Measurements from ENCODE around the gene PRR5L.

PRR5L gene

GRCh38 chr11:36454551-36454940 is 158.5 kb downstream of the PRR5L start:
- Histone ChIP-seq H3K27me3 (ENCODE audit: insufficient read depth, low read depth, severe bottlenecking) (no peaks in the 10 kb centered on the region), H3K36me3 (no peaks in the 10 kb centered on the region), H3K27ac (no peak overlapping the region), H3K4me3 (ENCODE audit: low read depth, low read length) (no peak overlapping the region), H3K9me3 (ENCODE audit: severe bottlenecking) (no peaks in the 10 kb centered on the region)
- DNase-seq, result no peak
- no peak for TF ChIP-seq CTCF (IDR thresholded peaks at IDR 0.05; ENCODE audit: low read depth, low read length)

DNA sequence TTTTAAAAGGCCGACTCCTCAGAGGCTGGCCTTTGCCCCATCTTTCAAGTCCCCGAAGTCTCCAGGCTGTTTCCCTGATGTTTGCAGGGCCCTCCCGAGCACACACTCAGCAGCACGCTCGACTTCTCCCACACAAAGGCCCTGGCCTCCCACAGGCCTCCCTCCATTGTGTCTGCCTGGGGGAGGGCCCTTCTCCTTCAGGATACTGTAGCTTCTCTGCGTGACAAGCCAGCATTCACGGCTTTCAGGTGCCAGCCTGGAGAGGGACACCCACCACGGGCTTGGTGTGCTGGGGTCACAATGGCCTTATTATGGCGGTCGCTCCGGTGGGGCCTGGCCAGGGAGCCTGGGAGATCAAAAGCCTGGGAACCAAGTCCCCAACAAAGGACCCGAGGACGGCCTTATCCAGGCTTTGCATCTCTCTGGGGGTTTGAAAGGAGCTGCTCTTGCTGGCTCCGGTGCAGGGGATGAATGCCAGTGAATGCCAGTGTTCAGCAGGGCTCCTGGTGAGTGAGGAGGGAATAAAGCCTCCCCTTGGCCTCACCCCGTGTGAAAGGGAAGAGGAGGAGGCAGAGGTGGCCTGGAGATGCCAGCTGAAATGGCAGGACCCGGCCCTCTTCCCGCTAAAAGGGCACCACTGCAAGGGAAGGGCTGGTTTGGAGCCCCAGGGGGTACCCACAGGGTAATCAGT is 159.0 kb downstream of the PRR5L start:
- no peak for DNase-seq
- no peaks in the 10 kb centered on the region for H3K36me3 ChIP-seq
- H3K27ac ChIP-seq, result no peak overlapping the region; the same call in 1 of the 2 replicates
- H3K27me3 ChIP-seq (ENCODE audit: insufficient read depth, low read depth, severe bottlenecking), result no peaks in the 10 kb centered on the region
- TF ChIP-seq CTCF (IDR thresholded peaks at IDR 0.05; ENCODE audit: low read depth, low read length), result no peak
- no peaks in the 10 kb centered on the region for H3K9me3 ChIP-seq (ENCODE audit: severe bottlenecking)
- H3K4me3 ChIP-seq (ENCODE audit: low read depth, low read length), result no peak overlapping the region

GRCh38 chr11:36455658-36456111 is 159.6 kb downstream of the PRR5L start:
- H3K36me3 ChIP-seq, result no peaks in the 10 kb centered on the region
- DNase-seq, result peak; percentile 32
- H3K4me3 ChIP-seq (ENCODE audit: low read depth, low read length), result no peak overlapping the region
- TF ChIP-seq CTCF (IDR thresholded peaks at IDR 0.05; ENCODE audit: low read depth, low read length), result no peak
- peak overlapping the region; percentile 6; the same call in 1 of the 2 replicates for H3K27ac ChIP-seq
- no peaks in the 10 kb centered on the region for H3K27me3 ChIP-seq (ENCODE audit: insufficient read depth, low read depth, severe bottlenecking)
- H3K9me3 ChIP-seq (ENCODE audit: severe bottlenecking), result no peaks in the 10 kb centered on the region

DNA sequence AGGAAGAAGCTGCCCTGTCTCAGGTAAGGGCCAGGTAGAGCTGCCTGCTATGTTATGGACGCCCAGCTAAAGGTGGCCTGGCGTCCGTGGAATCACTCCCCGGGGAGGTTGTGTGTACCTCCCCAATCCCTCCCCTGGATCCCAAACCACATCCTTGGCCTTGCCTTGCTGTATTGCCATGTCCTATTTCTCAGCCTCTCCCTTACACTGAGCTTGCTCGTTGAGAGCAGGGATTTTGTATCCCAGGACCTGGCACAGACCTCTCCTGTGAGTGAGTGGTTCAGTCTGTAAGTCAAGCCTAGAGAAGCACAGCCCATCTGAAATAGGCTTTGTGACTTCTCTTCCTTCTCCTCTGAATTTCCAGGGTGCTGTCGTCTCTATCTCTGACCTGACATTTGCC is 160.1 kb downstream of the PRR5L start:
- TF ChIP-seq CTCF (IDR thresholded peaks at IDR 0.05; ENCODE audit: low read depth, low read length), result no peak
- no peak overlapping the region for H3K27ac ChIP-seq

GRCh38 chr11:36458129-36458915 is 162.2 kb downstream of the PRR5L start:
- Histone ChIP-seq H3K4me3 (ENCODE audit: low read depth, low read length) (no peak overlapping the region), H3K36me3 (no peaks in the 10 kb centered on the region), H3K9me3 (ENCODE audit: severe bottlenecking) (no peaks in the 10 kb centered on the region), H3K27ac (no peak overlapping the region), H3K27me3 (ENCODE audit: insufficient read depth, low read depth, severe bottlenecking) (no peaks in the 10 kb centered on the region)
- DNase-seq, result no peak
- no peak for TF ChIP-seq CTCF (IDR thresholded peaks at IDR 0.05; ENCODE audit: low read depth, low read length)

More for the DNA sequence above, 160.1 kb downstream of the PRR5L start:
- H3K9me3 ChIP-seq (ENCODE audit: severe bottlenecking), result no peaks in the 10 kb centered on the region
- H3K27me3 ChIP-seq (ENCODE audit: insufficient read depth, low read depth, severe bottlenecking), result no peaks in the 10 kb centered on the region
- H3K36me3 ChIP-seq, result no peaks in the 10 kb centered on the region
- no peak overlapping the region for H3K4me3 ChIP-seq (ENCODE audit: low read depth, low read length)
- no peak for DNase-seq

All from WERI-Rb-1 (cell line).